ENCODE measurements around the gene ARHGAP15.

ARHGAP15 gene

DNA sequence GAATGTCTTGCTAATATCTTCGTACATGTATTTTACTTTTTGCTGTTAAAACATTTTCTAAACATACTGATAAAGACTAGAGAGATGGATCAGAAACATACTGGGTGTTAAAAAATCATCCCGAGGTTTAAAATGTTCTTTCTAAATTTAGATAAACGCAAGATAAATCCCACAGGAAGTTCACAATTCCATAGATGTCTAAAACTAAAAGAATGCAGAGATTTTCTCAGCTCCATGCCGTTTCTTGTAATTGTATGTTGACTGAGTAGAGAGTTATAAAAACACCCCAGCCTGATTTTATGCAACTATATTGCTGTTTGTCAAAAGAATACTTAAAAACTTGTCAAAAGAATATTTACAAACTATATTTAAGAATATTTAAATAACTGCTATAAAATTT, 455.7 kb downstream of the ARHGAP15 start:
- no peak for DNase-seq (ENCODE audit: low spot score)

DNA sequence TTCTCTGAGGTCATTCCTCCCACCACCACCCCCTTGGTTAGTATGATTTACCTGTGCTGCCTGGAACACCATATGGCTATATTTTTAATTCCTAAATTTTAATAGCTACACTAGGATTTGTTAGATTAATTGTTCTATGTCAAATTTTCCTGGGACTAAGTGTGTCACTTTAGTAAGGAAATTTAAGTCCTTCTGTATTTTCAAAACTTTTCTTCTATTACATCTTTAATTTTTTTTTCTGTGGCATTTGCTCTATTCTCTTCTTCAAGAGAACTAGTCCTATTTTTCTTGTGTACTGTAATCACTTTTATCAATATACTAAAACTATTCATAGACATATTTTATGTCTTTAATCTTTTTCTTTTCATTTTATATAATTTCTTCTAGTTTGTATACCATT, 456.9 kb downstream of the ARHGAP15 start:
- no peak for DNase-seq (ENCODE audit: low spot score)

DNA sequence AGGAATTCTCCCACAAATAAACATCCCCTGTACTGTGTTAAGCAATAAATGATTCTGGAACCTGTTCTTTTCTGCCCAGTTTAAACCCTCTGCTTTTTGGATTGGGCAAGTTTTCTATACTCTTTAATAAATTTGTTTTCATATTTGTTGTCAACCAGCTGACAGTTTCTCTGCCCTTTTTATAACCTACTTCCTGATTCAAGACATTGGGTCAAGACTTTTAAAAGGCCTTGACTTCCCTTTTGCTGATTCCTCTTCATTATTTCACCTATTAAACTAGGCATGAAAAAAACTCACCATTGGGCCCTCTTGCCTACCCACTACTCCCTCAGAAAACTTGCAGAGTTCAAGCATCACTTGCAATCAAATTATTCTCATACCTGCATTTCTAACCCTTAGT, 459.5 kb downstream of the ARHGAP15 start:
- DNase-seq (ENCODE audit: low spot score): no peak

DNA sequence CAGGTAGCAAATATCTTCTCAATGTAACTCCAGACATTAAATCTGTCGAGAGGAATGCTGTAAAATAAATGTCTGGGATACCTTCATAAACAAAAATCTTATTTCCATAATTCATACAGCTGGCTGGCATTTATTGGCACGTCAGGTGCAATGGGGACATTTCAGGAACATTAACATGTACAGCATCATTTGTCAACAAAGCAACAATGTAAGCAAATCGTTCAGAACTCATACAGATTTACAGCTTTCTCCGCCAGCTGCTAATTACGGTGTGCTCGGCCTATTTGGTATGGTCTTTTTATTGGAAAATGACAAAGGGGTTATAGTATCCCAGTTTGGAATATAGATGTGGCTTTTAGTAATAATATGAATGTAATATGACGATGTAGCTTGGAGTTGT, 464.9 kb downstream of the ARHGAP15 start:
- DNase-seq (ENCODE audit: low spot score): no peak

DNA sequence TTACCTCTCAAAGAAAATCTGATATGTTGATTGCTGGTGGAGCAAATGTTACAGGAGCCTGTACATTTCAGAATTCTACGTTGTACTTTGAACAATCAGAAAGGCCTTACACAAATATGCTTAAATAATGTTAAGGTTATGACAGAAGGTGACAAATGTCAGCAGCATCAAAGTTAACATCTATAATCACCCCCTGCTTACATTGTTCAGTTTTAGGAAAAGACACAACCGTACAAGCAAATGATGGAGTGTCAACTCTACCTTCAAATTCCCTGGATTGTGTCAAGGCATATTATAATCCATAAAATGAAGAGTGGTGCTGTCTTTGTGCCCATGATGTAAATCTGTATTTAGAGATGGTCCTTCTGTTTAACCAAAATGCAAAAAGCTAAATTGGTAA, 465.5 kb downstream of the ARHGAP15 start:
- no peak for DNase-seq (ENCODE audit: low spot score)

DNA sequence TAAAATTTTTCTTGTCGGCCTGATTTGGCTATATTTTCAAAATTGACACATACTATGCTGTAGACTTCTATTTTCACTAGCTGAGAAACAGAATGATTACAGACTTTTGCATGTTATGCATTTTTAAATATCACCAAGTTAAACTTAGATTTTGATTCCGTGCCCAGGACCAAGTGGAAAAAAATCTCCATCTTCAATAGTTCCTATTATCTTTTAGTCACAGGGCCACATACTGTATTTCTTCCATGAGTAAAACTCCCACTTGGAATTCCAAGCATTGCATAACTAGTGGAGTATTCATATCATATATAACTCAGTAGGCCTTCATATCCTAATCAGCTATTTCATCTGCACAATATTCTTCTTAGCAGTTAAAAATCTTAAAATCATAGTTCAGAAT, 470.9 kb downstream of the ARHGAP15 start:
- no peak for DNase-seq (ENCODE audit: low spot score)

DNA sequence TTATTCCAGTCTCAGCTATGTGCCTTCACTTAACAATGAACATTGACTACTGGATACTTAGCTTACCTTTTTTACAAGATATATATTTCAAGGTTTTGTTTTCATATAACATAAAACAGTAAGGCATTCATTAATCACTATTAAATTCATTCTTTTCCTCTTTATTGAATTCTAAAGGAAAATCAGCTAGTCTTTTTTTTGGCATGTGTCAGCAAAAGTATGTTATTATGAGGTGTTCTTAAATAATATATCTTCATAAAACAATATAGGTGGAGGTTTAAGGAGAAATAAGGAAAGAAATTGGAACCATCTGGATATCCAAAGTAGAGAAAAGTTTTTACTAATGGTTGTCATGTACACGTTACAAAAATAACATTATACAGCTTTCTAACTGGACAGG, 472.6 kb downstream of the ARHGAP15 start:
- DNase-seq (ENCODE audit: low spot score): no peak

DNA sequence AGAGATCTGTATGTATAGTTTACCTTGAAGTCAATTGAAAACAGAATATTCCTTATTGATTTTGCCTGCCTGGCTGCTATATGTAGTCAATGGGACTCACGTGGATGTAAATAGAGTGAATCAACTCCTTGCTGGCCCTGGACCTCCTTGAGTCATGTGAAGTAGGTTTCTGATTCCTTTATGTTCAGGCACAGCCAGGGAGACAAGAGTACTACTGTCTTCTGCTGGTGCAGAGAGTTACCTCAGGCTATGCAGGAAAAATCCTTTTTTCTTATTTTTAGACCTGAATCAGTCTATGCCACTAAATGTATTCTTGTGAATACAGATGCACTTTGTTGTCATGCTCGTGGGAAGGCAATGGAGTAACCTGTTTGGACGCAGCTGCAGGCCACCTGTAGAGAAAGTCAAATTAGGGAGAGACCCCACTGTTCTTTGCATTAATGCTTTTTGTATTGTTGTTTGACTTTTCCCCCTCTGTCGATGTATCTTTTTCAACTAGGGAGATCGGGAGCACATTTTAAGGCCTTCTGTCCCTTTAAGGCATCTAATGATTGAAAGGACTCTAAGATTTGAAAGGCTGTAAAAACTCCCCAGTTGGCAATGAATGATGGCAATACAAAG, 473.9 kb downstream of the ARHGAP15 start:
- DNase-seq (ENCODE audit: low spot score): no peak

DNA sequence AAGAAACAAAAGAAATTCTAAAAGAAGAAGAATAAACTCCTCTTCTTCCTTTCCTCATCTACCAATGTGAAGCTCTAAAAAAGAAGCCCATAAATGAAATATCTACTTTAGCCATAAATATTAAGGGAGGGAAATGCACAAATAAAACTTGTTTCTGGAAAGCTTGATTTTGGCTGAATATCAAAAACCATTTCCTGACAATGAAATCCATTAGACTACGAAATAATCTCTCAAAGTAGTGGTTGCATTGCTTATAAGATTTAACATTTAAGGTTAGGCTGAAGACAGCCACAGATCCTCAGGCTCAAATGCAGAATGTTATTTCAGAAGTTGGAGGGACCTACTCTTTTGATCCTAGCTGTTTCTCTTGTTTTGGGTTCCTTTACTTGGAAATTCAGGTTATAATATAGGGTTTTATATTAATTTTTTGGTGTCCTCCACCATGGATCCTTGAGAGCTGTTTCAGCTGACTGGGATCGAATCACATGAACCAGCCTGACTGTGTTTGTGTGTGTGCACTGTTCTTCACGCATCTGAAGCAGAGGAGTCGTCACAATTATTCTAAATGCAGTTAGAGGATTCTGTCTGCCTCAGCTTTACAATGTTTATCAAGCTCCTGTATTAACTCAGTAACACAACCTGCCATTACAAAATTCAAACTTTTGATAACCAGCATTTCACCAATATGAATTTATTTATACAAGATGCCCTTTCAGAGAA, 474.8 kb downstream of the ARHGAP15 start:
- DNase-seq (ENCODE audit: low spot score): no peak

DNA sequence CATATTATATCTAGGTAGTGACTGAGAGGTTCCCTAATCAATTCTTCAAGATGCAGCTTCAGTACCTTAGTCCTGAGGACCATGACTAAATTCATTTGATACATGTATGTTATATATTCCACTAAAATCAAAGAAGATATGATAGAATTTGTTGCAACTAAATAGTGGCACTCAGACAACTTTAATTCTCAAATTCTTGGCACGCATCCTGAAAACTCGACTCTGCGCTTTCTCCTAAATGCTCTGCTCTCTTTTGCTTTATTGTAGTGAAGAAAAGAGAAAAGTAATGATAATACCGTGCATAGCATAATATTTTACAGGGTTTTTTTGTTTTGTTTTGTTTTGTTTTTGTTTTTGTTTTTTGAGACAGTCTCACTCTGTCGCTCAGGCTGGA, 475.3 kb downstream of the ARHGAP15 start:
- no peak for DNase-seq (ENCODE audit: low spot score)

DNA sequence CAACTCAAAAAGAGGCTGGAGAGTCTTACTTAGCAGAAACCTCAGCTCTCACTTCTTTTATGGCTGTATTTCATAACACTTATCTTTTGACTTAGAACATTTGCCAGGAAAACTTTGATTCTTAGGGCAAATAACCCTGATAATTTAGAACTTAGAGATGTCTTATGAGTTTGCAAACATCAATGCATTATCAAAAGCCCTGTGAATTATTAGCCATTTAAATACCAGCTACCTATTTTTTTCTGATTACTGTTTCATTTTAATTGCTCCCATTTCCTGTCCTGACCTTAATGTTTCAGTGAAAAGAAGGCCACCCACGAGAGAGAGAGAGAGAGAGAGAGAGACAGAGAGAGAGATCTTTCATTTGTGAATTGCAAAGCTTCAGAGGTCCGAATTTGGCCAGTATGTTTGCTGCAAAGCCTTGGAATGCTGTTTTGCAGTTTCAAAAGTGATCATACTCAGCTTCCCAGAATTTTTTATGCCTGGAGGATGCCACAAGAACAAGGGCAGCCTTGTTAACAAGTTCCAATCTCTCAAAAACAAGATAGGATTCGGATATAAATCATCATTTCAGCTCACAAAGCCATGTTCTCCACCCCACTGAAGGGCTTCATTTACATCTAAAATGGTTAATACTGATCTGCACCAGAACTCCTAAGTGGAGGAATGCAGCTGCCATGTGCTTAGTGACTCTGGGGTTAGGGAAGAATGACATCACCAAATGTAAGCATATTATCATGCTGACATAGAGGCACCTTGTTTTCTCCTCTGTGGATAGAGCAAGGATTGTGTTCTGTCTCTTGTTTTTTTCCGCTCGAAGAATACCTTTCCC, 478.2 kb downstream of the ARHGAP15 start:
- DNase-seq (ENCODE audit: low spot score): no peak

DNA sequence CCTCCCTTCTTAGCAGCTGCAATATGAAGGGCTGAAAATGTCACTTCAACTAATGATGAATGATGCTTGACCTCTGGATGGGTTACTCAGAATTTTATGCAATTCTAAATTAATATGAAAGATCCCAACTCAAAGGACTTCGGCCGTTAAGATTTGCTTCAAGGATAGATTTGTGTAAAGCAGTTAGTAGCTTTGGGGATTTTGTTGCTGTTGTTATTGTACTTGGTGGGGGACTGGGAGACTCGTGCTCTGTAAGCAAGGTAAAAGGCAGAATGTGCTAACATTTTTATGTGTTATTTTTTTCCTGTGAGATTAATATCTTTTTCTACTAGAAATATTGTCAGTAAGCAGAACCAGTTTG, 478.8 kb downstream of the ARHGAP15 start:
- DNase-seq (ENCODE audit: low spot score): no peak

DNA sequence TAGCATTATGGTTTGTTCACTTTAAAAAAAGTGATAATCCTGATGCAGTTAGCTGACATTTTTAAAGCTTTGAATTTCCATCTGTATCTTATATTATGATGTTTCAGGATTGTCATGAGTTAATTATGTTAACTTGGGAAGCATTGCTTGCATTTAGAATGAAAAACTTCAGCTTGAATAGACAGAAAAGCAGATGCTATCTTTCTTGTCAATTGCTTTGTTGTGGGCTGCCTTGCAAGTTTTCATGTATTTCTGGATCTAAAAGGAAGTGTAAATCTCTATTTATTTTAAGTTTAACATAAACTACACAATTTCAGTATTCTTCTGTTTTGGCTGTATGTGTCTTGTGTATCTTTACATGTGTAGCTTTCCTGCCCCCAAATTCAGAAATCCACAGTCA, 479.5 kb downstream of the ARHGAP15 start:
- DNase-seq (ENCODE audit: low spot score): no peak

DNA sequence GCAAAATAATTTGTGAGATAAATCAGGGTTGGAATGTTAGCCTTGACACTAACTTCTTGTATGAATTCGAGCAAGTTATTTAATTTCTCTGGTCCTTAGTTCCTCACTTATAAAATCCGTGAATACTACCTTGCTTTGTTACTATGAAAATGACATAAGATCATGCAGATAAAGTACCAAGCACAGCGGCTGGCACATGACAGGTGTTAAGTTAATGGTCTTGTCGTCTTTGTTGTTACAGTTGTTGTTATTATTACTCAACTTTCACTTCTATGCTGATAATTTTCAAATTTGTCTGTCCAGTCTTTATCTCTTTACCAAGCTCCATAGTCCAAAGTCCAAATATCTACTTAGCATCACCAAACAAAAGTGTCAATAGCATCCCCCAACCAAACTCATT, 482.1 kb downstream of the ARHGAP15 start:
- DNase-seq (ENCODE audit: low spot score): no peak

DNA sequence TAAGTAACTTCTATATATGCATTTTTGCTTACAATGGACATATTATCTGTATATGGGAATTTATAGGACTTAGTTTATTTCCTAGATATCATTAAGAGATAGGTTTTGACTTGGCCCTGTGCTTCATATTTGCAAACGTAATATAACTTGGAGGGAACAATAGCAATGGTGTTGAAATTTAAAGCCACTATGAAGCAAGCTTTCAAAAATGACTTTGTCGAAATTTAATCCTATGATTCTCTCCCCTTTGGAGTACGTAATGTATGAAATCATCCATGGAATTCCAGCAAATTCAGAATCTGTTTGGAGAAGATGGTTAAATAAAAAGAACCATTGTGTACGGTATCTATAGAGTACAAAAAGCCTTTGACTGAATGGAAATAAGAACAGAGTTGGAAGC, 486.3 kb downstream of the ARHGAP15 start:
- no peak for DNase-seq (ENCODE audit: low spot score)

DNA sequence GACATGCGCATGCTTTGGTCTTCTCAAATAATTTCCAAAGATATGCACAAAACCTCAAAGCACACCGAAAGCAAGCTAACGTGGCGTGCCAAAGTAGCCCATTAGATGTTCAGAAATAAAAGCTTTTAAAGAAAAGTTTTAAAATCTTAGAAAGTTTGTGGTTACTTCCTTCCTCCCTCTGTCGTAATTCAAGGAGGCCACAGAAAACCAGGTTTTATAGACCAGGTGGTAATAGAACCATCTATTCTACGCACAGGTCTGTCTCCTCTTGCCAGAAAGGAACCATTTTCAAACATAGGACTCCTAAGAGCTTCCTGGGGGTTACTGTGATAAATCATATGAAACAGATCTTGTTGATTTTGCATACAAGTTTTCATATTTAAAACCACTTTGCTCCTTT, 487.2 kb downstream of the ARHGAP15 start:
- DNase-seq (ENCODE audit: low spot score): no peak

DNA sequence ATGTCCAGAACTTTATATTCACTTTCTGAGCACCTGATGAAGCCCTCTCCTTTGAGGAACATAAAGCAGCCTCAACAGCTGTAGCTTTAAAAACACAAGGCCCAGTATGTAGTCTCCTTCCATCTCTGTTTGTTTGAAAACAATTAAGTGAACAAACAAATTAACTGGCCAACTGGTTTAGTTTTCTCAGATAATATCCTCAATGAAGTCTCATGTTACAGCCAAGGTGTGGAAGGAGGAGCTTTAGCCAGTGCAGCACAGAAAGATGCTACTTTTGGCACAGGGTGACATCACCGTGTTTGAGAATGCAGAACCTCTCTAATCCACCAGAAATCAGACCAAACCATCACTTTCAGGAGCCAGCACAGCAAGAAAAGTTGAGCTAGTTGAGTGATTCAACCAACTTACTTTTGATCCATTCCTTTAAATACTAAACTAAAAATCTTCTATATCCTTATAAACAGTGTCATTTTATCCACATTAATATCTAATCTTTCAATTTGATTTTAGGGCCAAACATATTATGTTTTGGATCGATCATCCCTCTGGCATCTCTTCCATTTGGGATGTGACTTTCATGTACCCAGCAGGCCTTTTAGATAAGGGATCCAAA, 488.7 kb downstream of the ARHGAP15 start:
- no peak for DNase-seq (ENCODE audit: low spot score)

DNA sequence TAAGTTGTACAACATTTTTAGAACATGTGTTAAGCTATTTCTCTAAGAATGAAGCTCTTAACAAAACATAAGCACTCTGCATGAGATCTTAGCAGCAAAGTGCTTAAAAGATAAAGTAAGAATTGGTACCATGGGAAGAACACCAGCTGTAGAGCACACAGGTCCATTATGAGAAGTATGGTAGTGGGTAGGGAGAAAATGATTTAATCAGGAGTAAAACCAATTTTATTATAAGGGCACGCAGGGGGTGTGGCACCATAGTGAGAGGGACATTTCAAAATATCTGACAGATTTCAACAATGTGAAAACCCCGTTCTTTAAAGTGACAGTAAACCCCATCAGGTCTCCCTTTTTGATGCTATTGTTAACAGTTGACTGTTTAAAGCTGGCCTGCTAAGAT, 492.9 kb downstream of the ARHGAP15 start:
- no peak for DNase-seq (ENCODE audit: low spot score)

DNA sequence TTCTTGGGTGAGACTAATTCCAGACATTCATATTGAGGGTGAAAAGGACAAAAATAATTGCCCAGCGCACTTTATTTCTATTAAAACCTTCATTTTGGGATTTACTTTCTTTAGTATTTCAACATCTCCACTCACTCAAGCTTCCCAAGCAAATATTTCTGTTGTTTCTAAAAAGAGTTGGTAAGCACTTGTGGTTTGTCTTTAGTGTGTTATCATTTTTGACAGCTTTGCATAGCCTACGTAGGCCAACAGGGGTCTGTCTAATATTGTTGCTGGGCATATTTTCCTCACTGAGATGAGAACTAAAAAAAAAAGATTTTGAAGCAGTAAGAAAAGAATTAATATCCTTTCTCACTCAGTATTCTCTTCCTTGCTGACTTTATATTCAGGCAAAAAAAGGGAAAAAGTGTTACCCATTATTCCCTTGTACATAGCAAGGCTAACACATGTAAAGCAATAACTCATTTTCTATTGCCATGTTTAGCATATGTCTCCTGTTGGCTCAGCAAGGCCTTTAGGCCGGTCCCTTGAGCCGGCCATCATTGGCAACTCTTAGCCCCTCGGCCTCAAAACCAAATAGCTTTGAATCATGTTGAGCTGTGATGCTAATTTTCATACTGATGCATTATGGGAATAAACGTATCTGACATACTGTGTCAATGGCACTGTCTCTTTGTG, 494.2 kb downstream of the ARHGAP15 start:
- no peak for DNase-seq (ENCODE audit: low spot score)

DNA sequence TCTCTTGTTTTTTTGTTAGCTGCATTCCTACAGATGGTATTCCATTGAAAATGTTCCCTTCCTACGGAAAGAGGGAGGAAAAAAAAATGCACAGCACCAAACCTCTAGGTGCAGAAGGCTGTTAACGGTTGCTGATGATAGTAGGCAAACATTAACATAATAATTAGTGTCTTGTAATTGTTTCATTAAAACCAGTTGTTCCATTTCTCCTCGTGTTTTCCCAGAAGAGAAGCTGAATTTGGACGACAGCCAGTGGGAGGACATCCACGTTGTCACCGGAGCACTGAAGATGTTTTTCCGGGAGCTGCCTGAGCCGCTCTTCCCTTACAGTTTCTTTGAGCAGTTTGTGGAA, 494.7 kb downstream of the ARHGAP15 start:
- DNase-seq (ENCODE audit: low spot score): no peak

DNA sequence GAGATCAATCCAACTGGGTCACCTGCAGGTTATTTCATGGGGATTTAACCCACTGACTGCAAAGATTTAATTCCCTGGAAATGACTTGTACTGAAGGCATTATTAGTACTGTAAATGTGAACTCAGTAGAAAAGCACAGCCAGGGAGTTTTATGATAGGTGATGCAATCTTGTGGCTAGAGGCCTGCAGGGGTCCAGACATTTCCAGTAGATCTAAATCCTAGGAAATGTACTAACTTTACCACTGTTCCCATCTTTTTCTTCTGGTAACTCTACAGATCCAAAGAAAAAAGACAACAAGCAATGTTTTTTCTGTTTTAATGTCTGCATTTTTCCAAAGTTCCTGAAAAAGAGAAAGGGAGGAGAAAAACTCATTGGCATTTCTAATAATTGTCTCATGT, 500.1 kb downstream of the ARHGAP15 start:
- no peak for DNase-seq (ENCODE audit: low spot score)

DNA sequence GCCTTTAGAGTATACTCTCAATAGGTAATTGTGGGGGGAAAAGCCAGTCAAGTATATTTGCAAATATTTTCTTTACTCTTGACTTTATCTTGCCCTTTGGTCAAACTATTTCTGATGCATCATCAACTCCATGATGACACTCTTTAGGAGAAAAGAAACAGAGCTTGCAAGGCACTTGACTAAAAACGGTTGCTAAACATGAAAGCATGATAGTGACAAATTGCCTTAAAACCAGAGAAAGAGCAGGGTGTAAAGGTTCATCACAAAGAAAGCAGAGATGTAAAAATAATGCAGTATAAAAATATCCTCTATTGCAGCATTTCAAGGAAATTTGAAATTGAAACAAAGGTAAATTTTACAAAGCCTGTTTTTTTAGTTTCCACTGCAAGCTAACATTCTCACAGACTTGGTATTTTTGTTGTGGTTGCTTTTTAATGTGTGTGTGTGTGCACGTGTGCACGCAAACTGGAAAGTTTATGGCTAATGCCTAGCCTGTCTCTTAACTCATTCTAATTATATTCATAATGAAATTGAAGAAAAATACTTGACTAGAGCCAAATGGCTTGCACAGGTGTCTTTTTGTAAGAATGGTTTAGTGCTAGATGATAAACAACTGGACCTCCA, 503.6 kb downstream of the ARHGAP15 start:
- DNase-seq (ENCODE audit: low spot score): no peak
